Measurements from ENCODE around the gene TMEM94.

DNA sequence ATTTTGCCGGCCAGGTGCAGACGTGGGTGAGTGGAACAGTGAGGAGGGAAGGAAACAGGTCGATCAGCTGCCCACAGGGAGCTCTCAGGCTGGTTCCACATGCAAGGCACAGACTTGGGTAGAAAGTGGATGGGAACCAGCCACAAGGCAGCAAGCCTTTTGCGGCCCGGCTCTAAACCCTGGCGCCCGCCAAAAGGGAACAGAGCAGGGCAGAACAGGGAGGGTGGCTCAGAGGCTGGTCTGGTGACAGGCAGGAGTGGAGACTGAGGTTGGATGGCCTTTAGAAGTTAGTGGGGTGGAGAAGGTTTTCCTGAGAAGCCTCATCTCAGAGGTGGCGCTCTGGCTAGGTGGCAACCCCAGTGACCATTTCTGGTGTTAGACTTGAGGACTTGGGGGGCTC lies 79.4 kb downstream of the TMEM94 start:
- TF ChIP-seq POLR2A (IDR thresholded peaks at IDR 0.05; ENCODE audit: low read depth, low read length) (no peak), POLR2AphosphoS5 (IDR thresholded peaks at IDR 0.05; ENCODE audit: low read depth, low read length) (no peak), TAF1 (IDR thresholded peaks at IDR 0.05; ENCODE audit: low read depth, low read length) (no peak), POU2F2 (IDR thresholded peaks at IDR 0.05; ENCODE audit: low read depth, low read length) (no peak)

Data from GM12891 (cell line).